HCT116 (cell line): ENCODE results near the gene RUNDC3A. TPM values are rescaled to one million over a fixed set of nuclear protein-coding genes. Genes with fewer than 3 reads are reported as not detected.

ENCODE experiments used
- ATAC-seq: fragments of 200-7000 bp; cut with Tn5 transposase; 2 replicates; pipeline ENCODE4 v1.9.1; 2020; ENCODE audit warnings: mild to moderate bottlenecking, moderate library complexity
- BruUV-seq: library from RNA; stranded (reverse); fragments of 400-500 nt; replicated peaks from 2 replicates; lab custom pipeline; 2021; lab: Mats Ljungman, UMichigan
- CTCF ChIA-PET: fragments of 300-600 bp; sonication (Branson Sonifier 250); formaldehyde crosslinking; loops from one replicate; lab custom pipeline; 2021; ENCODE audit warnings: antibody characterized with exemption; lab: Charles Lee
- POLR2A ChIA-PET: fragments of 300-600, 350-600 bp; sonication (Branson Sonifier 250); formaldehyde crosslinking; loops from one replicate; lab custom pipeline; 2021; ENCODE audit warnings: antibody characterized with exemption; lab: Charles Lee
- RAD21 ChIA-PET, 2 experiments: fragments of 300-600 bp; sonication (Branson Sonifier 250); formaldehyde crosslinking; loops; one replicate each; lab custom pipeline; 2023; ENCODE audit warnings: low total read pairs in 2 of 2; ENCODE audit not compliant: uncharacterized antibody in 2 of 2, unreplicated experiment in 2 of 2, low non-redundant PET in 1 of 2; lab: Charles Lee
- DNase-seq: peaks from one replicate; pipeline ENCODE4 v3.0.0-alpha.2; 2010; ENCODE audit warnings: low read depth, low spot score
- H2AFZ ChIP-seq: fragments of 200-600 bp; shearing (Covaris generic), sonication (generic); 2 replicates; pipeline ENCODE4 v1.6.1; 2017; ENCODE audit warnings: low read depth, mixed run types, mixed read lengths, antibody characterized with exemption, low read length; ENCODE audit not compliant: poor library complexity, severe bottlenecking
- H3K27ac ChIP-seq: 2 replicates; pipeline ENCODE4 v1.5.1; 2012; ENCODE audit warnings: low read depth, low read length
- H3K27me3 ChIP-seq: fragments of 200-600 bp; sonication (generic); 2 replicates; pipeline ENCODE4 v1.6.1; 2016; ENCODE audit warnings: mixed run types, low read length, mixed read lengths; ENCODE audit not compliant: insufficient read depth
- H3K36me3 ChIP-seq, 2 experiments: fragments of 200-500 bp in 1 of 2; fragments of 200-600 bp in 1 of 2; sonication (Bioruptor generic) in 1 of 2; sonication (generic) in 1 of 2; 2 replicates each; pipeline versions ENCODE4 v1.5.1 to v1.6.1; 2014 to 2016; ENCODE audit warnings: low read length in 2 of 2, inconsistent platforms in 1 of 2, mixed read lengths in 1 of 2, mixed run types in 1 of 2; ENCODE audit not compliant: insufficient read depth in 2 of 2, control insufficient read depth in 1 of 2
- H3K4me1 ChIP-seq, 2 experiments: fragments of 200-600 bp in 1 of 2; sonication (generic) in 1 of 2; 2 replicates each; pipeline versions ENCODE4 v1.5.1 to v1.6.1; 2012 to 2017; ENCODE audit warnings: low read length in 2 of 2, inconsistent platforms in 1 of 2, mild to moderate bottlenecking in 1 of 2, mixed read lengths in 1 of 2, mixed run types in 1 of 2, moderate library complexity in 1 of 2; ENCODE audit not compliant: insufficient read depth in 2 of 2, control insufficient read depth in 1 of 2
- H3K4me2 ChIP-seq: fragments of 200-600 bp; sonication (generic); 2 replicates; pipeline ENCODE4 v1.6.1; 2017; ENCODE audit warnings: mixed run types, low read length, mixed read lengths
- H3K4me3 ChIP-seq, 2 experiments: fragments of 200-600 bp in 1 of 2; sonication (generic) in 1 of 2; replicated peaks in 1 of 2; 2 replicates each; pipeline ENCODE4 v1.5.1; 2011 to 2016; ENCODE audit warnings: low read length in 2 of 2, control low read depth in 1 of 2, low read depth in 1 of 2, mild to moderate bottlenecking in 1 of 2, mixed read lengths in 1 of 2, mixed run types in 1 of 2
- H3K79me2 ChIP-seq: fragments of 200-600 bp; sonication (generic); 2 replicates; pipeline ENCODE4 v1.6.1; 2017; ENCODE audit warnings: mild to moderate bottlenecking, mixed run types, low read length, moderate library complexity, mixed read lengths; ENCODE audit not compliant: insufficient read depth
- H3K9ac ChIP-seq: fragments of 200-600 bp; sonication (generic); 2 replicates; pipeline ENCODE4 v1.6.1; 2016; ENCODE audit warnings: low read length, mixed read lengths
- H3K9me2 ChIP-seq: fragments of 200-600 bp; sonication (generic), shearing (Covaris generic); 2 replicates; pipeline ENCODE4 v1.6.1; 2017; ENCODE audit warnings: mixed run types, mild to moderate bottlenecking, moderate library complexity; ENCODE audit not compliant: insufficient read depth
- H3K9me3 ChIP-seq, 2 experiments: fragments of 200-500 bp in 1 of 2; fragments of 200-600 bp in 1 of 2; sonication (Bioruptor generic) in 1 of 2; sonication (generic) in 1 of 2; 2 replicates each; pipeline ENCODE4 v1.6.1; 2014 to 2017; ENCODE audit warnings: low read length in 2 of 2, mixed read lengths in 2 of 2, inconsistent platforms in 1 of 2, low read depth in 1 of 2, mild to moderate bottlenecking in 1 of 2, mixed run types in 1 of 2, moderate library complexity in 1 of 2; ENCODE audit not compliant: control insufficient read depth in 1 of 2, insufficient read depth in 1 of 2
- H4K20me1 ChIP-seq: fragments of 200-600 bp; sonication (generic), shearing (Covaris generic); 2 replicates; pipeline ENCODE4 v1.6.1; 2017; ENCODE audit warnings: mixed run types, mild to moderate bottlenecking, moderate library complexity; ENCODE audit not compliant: insufficient read depth
- CBX3 ChIP-seq: IDR thresholded peaks from 2 replicates; pipeline ENCODE4 v1.6.1; 2012; ENCODE audit warnings: low read depth
- CEBPB ChIP-seq: IDR thresholded peaks from 2 replicates; pipeline ENCODE4 v1.6.1; 2012; ENCODE audit warnings: low read depth
- EGR1 ChIP-seq: IDR thresholded peaks from 2 replicates; pipeline ENCODE4 v1.6.1; 2012; ENCODE audit warnings: low read depth
- EZH2phosphoT487 ChIP-seq: fragments of 200-600 bp; IDR thresholded peaks from 2 replicates; pipeline ENCODE4 v1.6.1; 2018; ENCODE audit warnings: antibody characterized with exemption, borderline replicate concordance
- JUND ChIP-seq: IDR thresholded peaks from 2 replicates; pipeline ENCODE4 v1.6.1; 2012
- MAX ChIP-seq: IDR thresholded peaks from 2 replicates; pipeline ENCODE4 v1.6.1; 2012
- POLR2A ChIP-seq: IDR thresholded peaks from 2 replicates; pipeline ENCODE4 v1.7.0; 2011; ENCODE audit warnings: borderline replicate concordance; ENCODE audit not compliant: insufficient read depth, insufficient read length; ENCODE audit errors: extremely low read depth
- RAD21 ChIP-seq: IDR thresholded peaks from 2 replicates; pipeline ENCODE4 v1.6.1; 2012; ENCODE audit warnings: low read depth, mild to moderate bottlenecking
- SP1 ChIP-seq: IDR thresholded peaks from 2 replicates; pipeline ENCODE4 v1.6.1; 2012; ENCODE audit warnings: low read depth
- TCF7L2 ChIP-seq: IDR thresholded peaks from 2 replicates; pipeline ENCODE4 v1.7.0; 2011; ENCODE audit warnings: borderline replicate concordance, inconsistent platforms; ENCODE audit not compliant: insufficient read depth, insufficient read length; ENCODE audit errors: extremely low read depth
- YY1 ChIP-seq: IDR thresholded peaks from 2 replicates; pipeline ENCODE4 v1.6.1; 2011; ENCODE audit warnings: low read length, low read depth, moderate library complexity, mild to moderate bottlenecking; ENCODE audit not compliant: insufficient replicate concordance; ENCODE audit errors: extremely low read depth
- ZBTB33 ChIP-seq: IDR thresholded peaks from 2 replicates; pipeline ENCODE4 v1.6.1; 2011; ENCODE audit warnings: mild to moderate bottlenecking, low read length, moderate library complexity; ENCODE audit not compliant: insufficient replicate concordance; ENCODE audit errors: extremely low read depth
- ZNF274 ChIP-seq: fragments of 200-500 bp; sonication (Bioruptor generic); IDR thresholded peaks from 2 replicates; pipeline ENCODE4 v1.6.1; 2014; ENCODE audit warnings: mild to moderate bottlenecking, low read depth, low read length, inconsistent platforms
- intact Hi-C: fragments of 100-400 bp; cut with micrococcal nuclease; formaldehyde crosslinking; loops from 2 replicates; pipeline ENCODE4 v1.10.0; 2022
- total RNA-seq: library from RNA; stranded (reverse); gene quantifications from one replicate; pipeline ENCODE4 v1.2.1, GENCODE V29; 2021; ENCODE audit not compliant: unreplicated experiment
- TF ChIP-seq, protein P1 (sequence below): IDR thresholded peaks from 2 replicates; pipeline ENCODE4 v1.6.1; 2012

The RUNDC3A gene
- total RNA-seq, 1 experiment from 2014 or later: 0.61 TPM

DNA sequence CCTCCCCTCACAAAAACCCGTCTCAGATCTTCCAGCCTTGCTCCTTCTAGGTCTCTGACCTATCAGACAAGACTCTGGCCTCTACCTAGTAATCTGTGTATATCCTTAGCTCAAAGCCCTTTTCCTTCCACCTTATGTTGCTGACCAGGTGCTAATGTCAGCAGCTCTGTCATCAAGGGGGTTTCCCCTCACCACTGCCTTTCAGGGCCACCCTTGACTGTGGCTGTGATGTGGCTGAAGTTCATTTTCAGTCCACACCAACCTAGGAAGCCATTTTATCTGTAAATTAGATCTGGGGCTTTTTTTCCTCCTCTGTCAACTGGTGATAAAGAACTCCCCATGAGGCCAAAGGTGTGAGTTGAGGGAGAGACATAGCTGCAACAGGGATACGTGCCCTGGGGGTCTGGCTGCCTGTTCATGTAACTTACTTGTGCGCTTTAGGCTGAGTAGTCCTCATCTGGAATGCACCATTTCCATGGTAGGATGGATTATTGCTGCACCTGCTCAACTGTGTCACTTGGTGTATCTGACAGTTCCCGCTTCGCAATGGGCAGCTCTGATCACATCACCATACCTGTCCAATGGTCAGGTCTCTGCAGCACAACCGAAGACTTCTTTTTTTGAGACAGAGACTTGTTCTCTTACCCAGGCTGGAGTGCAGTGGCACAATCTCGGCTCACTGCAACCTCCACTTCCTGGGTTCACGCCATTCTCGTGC is 14.7 kb upstream of the RUNDC3A start:
- H3K4me2 ChIP-seq: no peak overlapping the region
- H3K27ac ChIP-seq: no peak overlapping the region
- BruUV-seq: no TSS peak
- ChIA-PET RAD21 (no interaction called here), POLR2A (no interaction called here)
- H3K4me1 ChIP-seq: no peaks in the 10 kb centered on the region
- H2AFZ ChIP-seq: no peak overlapping the region
- H3K9me3 ChIP-seq: no peaks in the 10 kb centered on the region
- no peak overlapping the region for H3K9ac ChIP-seq
- no peaks in the 10 kb centered on the region for H3K36me3 ChIP-seq
- H4K20me1 ChIP-seq: no peaks in the 10 kb centered on the region
- no peak for DNase-seq
- TF ChIP-seq ZNF274 (no peak), EGR1 (no peak)
- TF ChIP-seq, all 23 proteins: peak for 0
- intact Hi-C loops: no loop called here
- CTCF ChIA-PET: no interaction called here
- no peaks in the 10 kb centered on the region for H3K27me3 ChIP-seq
- H3K9me2 ChIP-seq: no peaks in the 10 kb centered on the region
- no peaks in the 10 kb centered on the region for H3K79me2 ChIP-seq
- H3K4me3 ChIP-seq: no peak overlapping the region
- ATAC-seq: no peak

GRCh38 chr17:44297975-44298374 is 10.4 kb upstream of the RUNDC3A start:
- no peaks in the 10 kb centered on the region for H3K36me3 ChIP-seq
- H3K79me2 ChIP-seq: no peaks in the 10 kb centered on the region
- no peak overlapping the region for H3K4me2 ChIP-seq
- no peaks in the 10 kb centered on the region for H3K9me2 ChIP-seq
- H3K27ac ChIP-seq: no peak overlapping the region
- TF ChIP-seq SP1 (no peak), JUND (no peak), RAD21 (no peak), CEBPB (no peak), EZH2phosphoT487 (no peak), YY1 (no peak), MAX (no peak), POLR2A (no peak), CBX3 (no peak), ZNF274 (no peak), ZBTB33 (no peak), TCF7L2 (no peak)
- TF ChIP-seq, protein P1, sequence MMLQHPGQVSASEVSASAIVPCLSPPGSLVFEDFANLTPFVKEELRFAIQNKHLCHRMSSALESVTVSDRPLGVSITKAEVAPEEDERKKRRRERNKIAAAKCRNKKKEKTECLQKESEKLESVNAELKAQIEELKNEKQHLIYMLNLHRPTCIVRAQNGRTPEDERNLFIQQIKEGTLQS: no peak
- TF ChIP-seq, all 23 proteins: peak for 0
- ChIA-PET CTCF (interaction anchor here (1.8 kb wide), 1 partner anchor 10 kb away, joined by 3 read pairs; the partner anchor contains the start of gene RUNDC3A), RAD21 (no interaction called here), POLR2A (no interaction called here)
- H4K20me1 ChIP-seq: no peaks in the 10 kb centered on the region
- no peaks in the 10 kb centered on the region for H3K27me3 ChIP-seq
- ATAC-seq: no peak
- BruUV-seq: no TSS peak
- no peaks in the 10 kb centered on the region for H3K4me1 ChIP-seq
- intact Hi-C loops: no loop called here
- H3K9me3 ChIP-seq: no peaks in the 10 kb centered on the region
- no peak overlapping the region for H2AFZ ChIP-seq
- DNase-seq: no peak
- no peak overlapping the region for H3K9ac ChIP-seq
- no peak overlapping the region for H3K4me3 ChIP-seq
